ENCODE data around the gene TRIM37. TPM values are rescaled to one million over a fixed set of nuclear protein-coding genes. Genes with fewer than 3 reads are reported as not detected.

TRIM37 gene
- total and polyA plus RNA-seq, 2 of the 8 experiments (the other 6 are each of a cell fraction or from before 2014, with no cell fraction given): 38.2 to 57.0 TPM

DNA sequence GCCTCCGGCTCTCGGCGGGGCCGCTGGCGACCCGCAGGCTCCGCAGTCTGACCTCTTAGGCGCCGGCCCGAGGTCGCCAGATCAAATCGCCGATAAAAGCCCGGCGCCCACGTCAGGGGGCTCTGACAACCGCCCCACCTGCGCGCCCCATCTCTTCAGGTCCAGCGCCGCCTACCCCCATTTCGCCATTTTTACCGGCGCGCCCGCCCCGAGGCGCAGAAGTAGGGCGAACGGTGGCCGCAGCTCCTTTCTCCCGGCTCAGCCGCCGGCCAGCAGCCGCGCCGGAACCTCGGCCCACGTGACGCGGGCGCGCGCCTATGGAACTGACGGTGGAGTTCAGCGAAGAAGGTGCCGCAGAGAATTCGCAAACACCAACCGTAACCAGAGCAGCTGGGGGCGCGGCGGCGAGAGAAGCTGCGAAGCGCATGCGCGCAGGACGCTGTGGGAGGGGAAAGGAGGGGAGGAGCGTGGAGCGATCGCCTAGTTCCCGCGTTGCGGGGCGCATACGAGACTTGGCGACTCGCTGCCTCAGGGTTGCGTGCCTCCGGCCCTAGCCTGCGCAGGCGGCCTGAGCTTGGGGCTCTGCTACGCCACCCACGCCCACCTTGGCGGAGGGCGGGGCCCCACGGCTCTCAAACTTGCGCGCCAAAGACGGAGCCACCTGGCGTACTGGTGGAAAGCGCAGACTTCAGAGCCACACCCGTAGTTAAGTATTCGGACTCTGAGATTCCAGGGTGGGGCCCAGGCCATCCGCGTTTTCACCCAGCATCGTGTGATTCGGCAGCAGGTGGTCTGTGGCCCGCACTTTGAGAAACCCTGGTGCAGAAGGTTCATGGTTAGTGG lies at the start of gene TRIM37 (continued):
- TF ChIP-seq KDM5A (IDR thresholded peaks at IDR 0.05; ENCODE audit: low read length) (no peak), CBX5 (IDR thresholded peaks at IDR 0.05; ENCODE audit: low read depth, low read length) (no peak), MAFK (IDR thresholded peaks at IDR 0.05; ENCODE audit: low read depth, low read length) (no peak; the same call in 1 of the 2 replicates), RAD21 (IDR thresholded peaks at IDR 0.05 in 1 of 2, conservative IDR thresholded peaks at IDR 0.05 in 1 of 2; ENCODE audit: low read depth in 2 of 2, low read length in 2 of 2) (0 out of 4 replicates have a peak, but pooled peaks of 1 of the 2 experiments have one; percentile 8), SIRT6 (IDR thresholded peaks at IDR 0.05; ENCODE audit: low read length) (no peak), CHD2 (IDR thresholded peaks at IDR 0.05; ENCODE audit: low read length) (peak; percentile 95), CEBPB (IDR thresholded peaks at IDR 0.05; ENCODE audit: low read depth, low read length) (no peak), SP2 (IDR thresholded peaks at IDR 0.05; ENCODE audit: low read length) (no peak), POLR2A (IDR thresholded peaks at IDR 0.05; ENCODE audit: control extremely low read depth in 1 of 2, low read depth in 2 of 2, low read length in 2 of 2) (peak; percentile 42 to 67), SUZ12 (IDR thresholded peaks at IDR 0.05; ENCODE audit: low read length) (no peak), NANOG (IDR thresholded peaks at IDR 0.05; ENCODE audit: insufficient read depth, low read depth, low read length, poor library complexity, severe bottlenecking) (no peak), GTF2F1 (IDR thresholded peaks at IDR 0.05; ENCODE audit: borderline replicate concordance, low read depth, low read length) (no peak), BCL11A (IDR thresholded peaks at IDR 0.05; ENCODE audit: low read depth in 2 of 2, low read length in 2 of 2) (no peak), SRF (IDR thresholded peaks at IDR 0.05; ENCODE audit: low read depth, low read length) (no peak), EP300 (IDR thresholded peaks at IDR 0.05; ENCODE audit: borderline replicate concordance in 1 of 2, low read depth in 2 of 2, low read length in 2 of 2) (no peak), TCF12 (IDR thresholded peaks at IDR 0.05; ENCODE audit: low read depth, low read length) (peak; percentile 80), NRF1 (IDR thresholded peaks at IDR 0.05; ENCODE audit: low read depth, low read length) (peak; percentile 79), POLR2AphosphoS5 (IDR thresholded peaks at IDR 0.05; ENCODE audit: low read depth, low read length) (peak; percentile 78), RBBP5 (IDR thresholded peaks at IDR 0.05; ENCODE audit: borderline replicate concordance, low read depth, low read length) (0 out of 2 replicates have a peak, but pooled peaks have one; percentile 34), CTBP2 (IDR thresholded peaks at IDR 0.05; ENCODE audit: borderline replicate concordance, insufficient read depth, insufficient read length, low read length) (no peak), TEAD4 (IDR thresholded peaks at IDR 0.05; ENCODE audit: low read depth, low read length) (0 out of 2 replicates have a peak, but pooled peaks have one; percentile 4)
- TF ChIP-seq, protein P1, sequence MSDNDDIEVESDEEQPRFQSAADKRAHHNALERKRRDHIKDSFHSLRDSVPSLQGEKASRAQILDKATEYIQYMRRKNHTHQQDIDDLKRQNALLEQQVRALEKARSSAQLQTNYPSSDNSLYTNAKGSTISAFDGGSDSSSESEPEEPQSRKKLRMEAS (IDR thresholded peaks at IDR 0.05): peak; percentile 69; the same call in 1 of the 2 replicates
- TF ChIP-seq, protein P2, sequence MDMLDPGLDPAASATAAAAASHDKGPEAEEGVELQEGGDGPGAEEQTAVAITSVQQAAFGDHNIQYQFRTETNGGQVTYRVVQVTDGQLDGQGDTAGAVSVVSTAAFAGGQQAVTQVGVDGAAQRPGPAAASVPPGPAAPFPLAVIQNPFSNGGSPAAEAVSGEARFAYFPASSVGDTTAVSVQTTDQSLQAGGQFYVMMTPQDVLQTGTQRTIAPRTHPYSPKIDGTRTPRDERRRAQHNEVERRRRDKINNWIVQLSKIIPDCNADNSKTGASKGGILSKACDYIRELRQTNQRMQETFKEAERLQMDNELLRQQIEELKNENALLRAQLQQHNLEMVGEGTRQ (IDR thresholded peaks at IDR 0.05; ENCODE audit: low read length): peak; percentile 89

Measured in H1 (cell line).